Naive thymus-derived CD4-positive, alpha-beta T cell (primary cell): ENCODE measurements around the gene PCMT1. TPM values are rescaled to one million over a fixed set of nuclear protein-coding genes. Genes with fewer than 3 reads are reported as not detected.

ENCODE experiments used
- ATAC-seq: fragments of 150-1000 bp; cut with Tn5 transposase; 2 replicates; pipeline ENCODE4 v1.10.0; 2021; ENCODE audit warnings: mild to moderate bottlenecking, moderate library complexity
- CTCF ChIA-PET: fragments of 350-600 bp; sonication (Branson Sonifier 250); formaldehyde crosslinking; loops from one replicate; lab custom pipeline; 2021; ENCODE audit warnings: antibody characterized with exemption; lab: Charles Lee
- POLR2A ChIA-PET: fragments of 350-600 bp; sonication (Branson Sonifier 250); formaldehyde crosslinking; loops from one replicate; lab custom pipeline; 2021; ENCODE audit warnings: antibody characterized with exemption, inconsistent platforms; lab: Charles Lee
- DNase-seq, 9 donors: peaks; one replicate each; pipeline versions ENCODE4 v3.0.0 to v3.0.0-alpha.2; 2020 to 2022; ENCODE audit warnings: mixed read lengths in 1 of 9
- H3K27ac ChIP-seq: one replicate; pipeline ENCODE4 v1.7.0; 2013; ENCODE audit warnings: mild to moderate bottlenecking, low read depth, low read length, moderate library complexity
- H3K27me3 ChIP-seq, 2 donors: one replicate each; pipeline ENCODE4 v1.7.0; 2013; ENCODE audit warnings: low read length in 2 of 2, mild to moderate bottlenecking in 2 of 2, moderate library complexity in 2 of 2; ENCODE audit not compliant: control insufficient read depth in 2 of 2, insufficient read depth in 2 of 2
- H3K36me3 ChIP-seq, 3 experiments: 1 replicate in 2 of 3; 2 replicates in 1 of 3; pipeline ENCODE4 v1.7.0; 2013; ENCODE audit warnings: low read length in 3 of 3, mild to moderate bottlenecking in 3 of 3, moderate library complexity in 1 of 3; ENCODE audit not compliant: insufficient read depth in 3 of 3, control insufficient read depth in 2 of 3
- H3K4me1 ChIP-seq, 2 donors: one replicate each; pipeline ENCODE4 v1.7.0; 2013; ENCODE audit warnings: low read length in 2 of 2, mild to moderate bottlenecking in 2 of 2, moderate library complexity in 1 of 2; ENCODE audit not compliant: control insufficient read depth in 2 of 2, insufficient read depth in 2 of 2
- H3K4me3 ChIP-seq: 2 replicates; pipeline ENCODE4 v1.7.0; 2013; ENCODE audit warnings: mild to moderate bottlenecking, low read length
- H3K9me3 ChIP-seq, 3 experiments: 1 replicate in 2 of 3; 2 replicates in 1 of 3; pipeline ENCODE4 v1.7.0; 2013; ENCODE audit warnings: low read length in 3 of 3; ENCODE audit not compliant: control insufficient read depth in 2 of 3
- H3K27ac Mint-ChIP-seq, 9 donors: one replicate each; pipeline ENCODE4 v1.8.0; 2020 to 2022; ENCODE audit warnings: mixed read lengths in 9 of 9, mild to moderate bottlenecking in 8 of 9, moderate library complexity in 5 of 9, inconsistent platforms in 2 of 9
- H3K27me3 Mint-ChIP-seq, 5 donors: one replicate each; pipeline ENCODE4 v1.8.0; 2021 to 2022; ENCODE audit warnings: mixed read lengths in 5 of 5, mild to moderate bottlenecking in 1 of 5
- H3K36me3 Mint-ChIP-seq, 5 donors: one replicate each; pipeline ENCODE4 v1.8.0; 2020 to 2022; ENCODE audit warnings: mixed read lengths in 5 of 5, mild to moderate bottlenecking in 3 of 5, inconsistent platforms in 1 of 5
- H3K4me1 Mint-ChIP-seq, 7 donors: one replicate each; pipeline ENCODE4 v1.8.0; 2020 to 2022; ENCODE audit warnings: mixed read lengths in 7 of 7, mild to moderate bottlenecking in 3 of 7, inconsistent platforms in 1 of 7
- H3K4me3 Mint-ChIP-seq, 10 donors: one replicate each; pipeline ENCODE4 v1.8.0; 2020 to 2022; ENCODE audit warnings: mild to moderate bottlenecking in 10 of 10, mixed read lengths in 10 of 10, moderate library complexity in 6 of 10, inconsistent platforms in 2 of 10
- H3K9me3 Mint-ChIP-seq, 11 donors: one replicate each; pipeline ENCODE4 v1.8.0; 2020 to 2022; ENCODE audit warnings: mixed read lengths in 11 of 11, mild to moderate bottlenecking in 4 of 11, inconsistent platforms in 1 of 11, moderate library complexity in 1 of 11
- intact Hi-C, 2 donors: fragments of 100-400 bp; cut with micrococcal nuclease; formaldehyde crosslinking; loops; one replicate each; pipeline ENCODE4 v1.15.1; 2023
- polyA plus RNA-seq, 2 donors: library from polyadenylated mRNA; unstranded; fragments of 300-500 nt; fragmentation: Illumina TruSeq; gene quantifications; one replicate each; pipeline ENCODE4 v1.2.3, GENCODE V29; 2021
- total RNA-seq, 6 experiments: library from RNA in 5 of 6; stranded (reverse) in 5 of 6; gene quantifications; 1 replicate in 5 of 6; 2 replicates in 1 of 6; pipeline ENCODE4 v1.2.3 and lab custom pipeline; 2021 to 2026

The PCMT1 gene
- total and polyA plus RNA-seq, 7 experiments from 2014 or later: 26.6 to 135 (median 51.9) TPM

DNA sequence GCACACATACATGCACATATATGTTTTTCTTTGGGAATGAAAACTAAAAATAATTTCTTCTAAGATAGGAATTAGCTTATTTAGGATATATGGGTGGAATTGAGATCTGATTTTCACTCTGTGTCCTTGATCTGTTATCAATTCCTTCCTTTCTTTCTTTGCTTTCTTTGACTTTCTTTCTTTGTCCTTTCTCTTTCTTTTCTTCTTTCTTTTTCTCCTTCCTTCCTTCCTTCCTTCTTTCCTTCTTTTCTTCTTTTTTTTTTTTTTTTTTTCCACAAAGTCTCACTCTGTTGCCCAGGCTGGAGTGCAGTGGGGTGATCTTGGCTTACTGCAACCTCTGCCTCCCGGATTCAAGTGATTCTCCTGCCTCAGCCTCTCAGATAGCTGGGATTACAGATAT lies 28.1 kb downstream of the PCMT1 start:
- H3K27me3 Mint-ChIP-seq: no peaks in the 10 kb centered on the region
- Histone ChIP-seq H3K4me1 (no peaks in the 10 kb centered on the region), H3K4me3 (no peak overlapping the region), H3K27me3 (no peaks in the 10 kb centered on the region), H3K27ac (no peak overlapping the region), H3K9me3 (no peaks in the 10 kb centered on the region), H3K36me3 (peaks cover 0 to 7% (median 5%) of the 10 kb centered on the region in 3 experiments)
- DNase-seq (no peak), ATAC-seq (no peak)
- no peak overlapping the region for H3K4me3 Mint-ChIP-seq
- CTCF ChIA-PET: no interaction called here
- intact Hi-C loops: no loop called here
- peaks cover 0 to 5% (median 0%) of the 10 kb centered on the region in 7 donors for H3K4me1 Mint-ChIP-seq
- H3K9me3 Mint-ChIP-seq: no peaks in the 10 kb centered on the region
- POLR2A ChIA-PET: no interaction called here
- peaks cover 4 to 19% (median 13%) of the 10 kb centered on the region in 5 donors for H3K36me3 Mint-ChIP-seq
- no peak overlapping the region for H3K27ac Mint-ChIP-seq

DNA sequence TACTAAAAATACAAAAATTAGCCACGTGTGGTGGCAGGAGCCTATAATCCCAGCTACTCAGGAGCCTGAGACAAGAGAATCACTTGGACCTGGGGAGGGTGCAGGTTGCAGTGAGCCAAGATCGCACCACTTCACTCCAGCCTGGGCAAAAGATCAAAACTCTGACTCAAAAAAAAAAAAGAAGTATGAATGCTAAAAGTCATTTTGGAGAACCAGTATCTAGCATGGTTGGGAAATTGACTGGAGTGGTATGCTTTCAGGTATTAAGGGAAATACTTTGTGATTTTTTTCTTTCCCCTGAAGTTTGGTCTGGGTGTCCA lies 30.1 kb downstream of the PCMT1 start:
- Histone ChIP-seq H3K36me3 (peaks cover 0 to 14% (median 5%) of the 10 kb centered on the region in 3 experiments), H3K27me3 (no peaks in the 10 kb centered on the region), H3K9me3 (no peaks in the 10 kb centered on the region), H3K4me1 (no peaks in the 10 kb centered on the region), H3K4me3 (no peak overlapping the region), H3K27ac (no peak overlapping the region)
- Mint-ChIP-seq H3K27ac (peak overlapping the region in 1 of 9 donors; percentile 46), H3K27me3 (no peaks in the 10 kb centered on the region), H3K4me1 (peaks cover 0 to 6% (median 0%) of the 10 kb centered on the region in 7 donors), H3K36me3 (peaks cover 4 to 29% (median 16%) of the 10 kb centered on the region in 5 donors), H3K9me3 (no peaks in the 10 kb centered on the region), H3K4me3 (no peak overlapping the region)
- CTCF ChIA-PET: no interaction called here
- DNase-seq (no peak), ATAC-seq (no peak)
- POLR2A ChIA-PET: no interaction called here
- intact Hi-C loops: no loop called here

DNA sequence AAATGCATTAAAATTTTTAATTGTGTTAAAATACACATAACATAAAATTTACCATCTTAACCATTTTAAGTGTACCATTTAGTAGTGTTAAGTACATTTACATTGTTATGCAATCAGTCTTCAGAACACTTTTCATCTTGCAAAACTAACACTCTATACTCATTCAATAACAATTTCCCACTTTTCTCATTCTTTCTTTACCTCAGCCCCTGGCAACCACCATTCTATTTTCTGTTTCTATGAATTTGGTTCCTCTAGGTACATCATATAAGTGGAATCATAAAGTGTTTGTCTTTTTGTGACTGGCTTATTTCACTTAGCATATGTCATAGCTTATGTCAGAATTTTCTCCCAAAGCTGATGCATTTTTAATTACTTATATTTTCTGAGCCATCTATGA lies 32.2 kb downstream of the PCMT1 start:
- no peak overlapping the region for H3K27ac Mint-ChIP-seq
- intact Hi-C loops: no loop called here
- no peak overlapping the region for H3K4me3 Mint-ChIP-seq
- ChIA-PET POLR2A (interaction anchor here (0.6 kb wide), 1 partner anchor 32 kb away, joined by 4 read pairs; no protein-coding TSS in a partner anchor), CTCF (no interaction called here)
- H3K4me1 ChIP-seq: no peaks in the 10 kb centered on the region
- DNase-seq (no peak), ATAC-seq (no peak)
- no peaks in the 10 kb centered on the region for H3K27me3 Mint-ChIP-seq
- H3K4me3 ChIP-seq: no peak overlapping the region
- peaks cover 4 to 25% (median 13%) of the 10 kb centered on the region in 5 donors for H3K36me3 Mint-ChIP-seq
- no peaks in the 10 kb centered on the region for H3K9me3 ChIP-seq
- no peaks in the 10 kb centered on the region for H3K9me3 Mint-ChIP-seq
- H3K27me3 ChIP-seq: no peaks in the 10 kb centered on the region
- H3K36me3 ChIP-seq: peaks cover 0 to 10% (median 5%) of the 10 kb centered on the region in 3 experiments
- no peak overlapping the region for H3K27ac ChIP-seq
- H3K4me1 Mint-ChIP-seq: peaks cover 0 to 6% (median 0%) of the 10 kb centered on the region in 7 donors

DNA sequence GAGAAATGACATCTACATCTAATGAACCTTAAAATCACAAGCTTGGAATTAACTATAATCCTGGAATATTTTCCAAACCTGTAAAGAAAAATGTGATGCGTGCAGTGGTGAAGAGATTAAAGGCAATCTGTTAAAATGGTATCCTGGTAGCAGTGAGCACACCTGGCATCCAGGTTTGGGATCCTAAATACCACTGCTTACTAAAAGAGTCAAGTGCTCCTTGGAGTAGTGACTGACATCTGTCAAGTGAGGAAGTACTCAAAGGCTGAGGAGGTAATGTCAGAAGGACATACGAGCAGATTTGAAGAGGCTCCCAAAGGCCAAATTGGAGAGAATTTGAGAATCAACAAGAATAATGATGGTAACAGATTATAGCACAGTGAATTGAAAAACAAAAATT lies 32.8 kb downstream of the PCMT1 start:
- peaks cover 0 to 10% (median under 1%) of the 10 kb centered on the region in 3 experiments for H3K36me3 ChIP-seq
- Mint-ChIP-seq H3K4me1 (peaks cover 0 to 6% (median 0%) of the 10 kb centered on the region in 7 donors), H3K36me3 (peaks cover 4 to 25% (median 13%) of the 10 kb centered on the region in 5 donors), H3K9me3 (no peaks in the 10 kb centered on the region), H3K27me3 (no peaks in the 10 kb centered on the region), H3K27ac (no peak overlapping the region), H3K4me3 (no peak overlapping the region)
- no peaks in the 10 kb centered on the region for H3K4me1 ChIP-seq
- H3K27me3 ChIP-seq: no peaks in the 10 kb centered on the region
- POLR2A ChIA-PET: interaction anchor here (0.6 kb wide), 1 partner anchor 32 kb away, joined by 4 read pairs; no protein-coding TSS in a partner anchor
- DNase-seq (no peak), ATAC-seq (no peak)
- CTCF ChIA-PET: no interaction called here
- H3K27ac ChIP-seq: no peak overlapping the region
- no peak overlapping the region for H3K4me3 ChIP-seq
- intact Hi-C loops: no loop called here
- H3K9me3 ChIP-seq: no peaks in the 10 kb centered on the region

DNA sequence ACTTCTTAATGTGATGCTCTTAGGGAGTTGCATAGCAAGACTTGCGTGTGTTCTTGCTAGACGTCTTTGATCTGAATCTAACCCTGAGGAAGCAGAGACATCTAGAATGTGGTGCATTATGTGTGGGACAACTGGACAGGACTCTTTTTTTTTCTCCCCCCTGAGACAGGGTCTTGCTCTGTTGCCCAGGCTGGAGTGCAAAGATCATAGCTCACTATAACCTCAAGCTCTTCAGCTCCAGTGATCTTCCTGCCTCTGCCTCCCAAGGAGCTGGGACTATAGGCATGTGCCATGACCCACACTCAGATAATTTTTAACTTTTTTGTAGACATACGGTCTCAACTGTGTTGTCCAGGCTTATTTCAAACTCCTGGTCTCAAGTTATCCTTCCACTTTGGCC lies 34.0 kb downstream of the PCMT1 start:
- ChIA-PET CTCF (interaction anchor here (0.6 kb wide), 1 partner anchor 47 kb away, joined by 3 read pairs; no protein-coding TSS in a partner anchor), POLR2A (no interaction called here)
- Histone ChIP-seq H3K4me3 (no peak overlapping the region), H3K27ac (no peak overlapping the region), H3K4me1 (no peaks in the 10 kb centered on the region), H3K9me3 (no peaks in the 10 kb centered on the region), H3K27me3 (no peaks in the 10 kb centered on the region), H3K36me3 (peaks cover 0 to 10% (median 0%) of the 10 kb centered on the region in 3 experiments)
- Mint-ChIP-seq H3K4me3 (no peak overlapping the region), H3K36me3 (peaks cover 4 to 32% (median 16%) of the 10 kb centered on the region in 5 donors), H3K4me1 (peaks cover 0 to 6% (median 0%) of the 10 kb centered on the region in 7 donors), H3K9me3 (no peaks in the 10 kb centered on the region), H3K27me3 (no peaks in the 10 kb centered on the region), H3K27ac (no peak overlapping the region)
- ATAC-seq: no peak
- no peak for DNase-seq
- intact Hi-C loops: no loop called here

DNA sequence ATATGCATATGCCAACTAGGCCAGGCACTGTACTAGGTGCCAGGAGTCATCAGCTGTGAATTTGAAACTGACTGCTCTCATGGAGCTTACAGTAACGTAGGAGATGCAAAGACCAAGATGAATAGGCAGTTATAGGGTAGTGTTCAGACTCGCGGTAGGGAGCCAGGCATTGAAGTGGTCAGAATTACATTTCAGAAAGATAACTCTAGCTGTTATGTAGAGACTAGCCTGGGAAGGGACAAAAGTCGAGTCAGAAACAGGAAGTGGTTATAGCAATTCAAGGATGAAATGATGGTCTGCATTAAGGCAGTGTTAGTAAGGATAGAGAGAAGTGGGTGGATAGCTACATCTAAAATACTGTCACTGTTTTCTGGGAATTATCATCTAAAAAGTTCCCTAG lies 56.6 kb downstream of the PCMT1 start:
- Histone ChIP-seq H3K27ac (no peak overlapping the region), H3K4me1 (peaks cover 0 to 4% of the 10 kb centered on the region in 2 donors), H3K4me3 (no peak overlapping the region), H3K36me3 (peaks cover 0 to 11% (median 5%) of the 10 kb centered on the region in 3 experiments), H3K27me3 (no peaks in the 10 kb centered on the region), H3K9me3 (no peaks in the 10 kb centered on the region)
- Mint-ChIP-seq H3K9me3 (no peaks in the 10 kb centered on the region), H3K4me3 (no peak overlapping the region), H3K36me3 (peaks cover under 1 to 25% (median 10%) of the 10 kb centered on the region in 5 donors), H3K27ac (peak overlapping the region in 7 of 9 donors; percentile 3 to 74 (median 14)), H3K27me3 (no peaks in the 10 kb centered on the region), H3K4me1 (peaks cover 0 to 18% (median 9%) of the 10 kb centered on the region in 7 donors)
- no peak for ATAC-seq
- CTCF ChIA-PET: no interaction called here
- intact Hi-C loops: no loop called here
- DNase-seq: peak in 1 of 9 donors; percentile 6
- POLR2A ChIA-PET: no interaction called here

DNA sequence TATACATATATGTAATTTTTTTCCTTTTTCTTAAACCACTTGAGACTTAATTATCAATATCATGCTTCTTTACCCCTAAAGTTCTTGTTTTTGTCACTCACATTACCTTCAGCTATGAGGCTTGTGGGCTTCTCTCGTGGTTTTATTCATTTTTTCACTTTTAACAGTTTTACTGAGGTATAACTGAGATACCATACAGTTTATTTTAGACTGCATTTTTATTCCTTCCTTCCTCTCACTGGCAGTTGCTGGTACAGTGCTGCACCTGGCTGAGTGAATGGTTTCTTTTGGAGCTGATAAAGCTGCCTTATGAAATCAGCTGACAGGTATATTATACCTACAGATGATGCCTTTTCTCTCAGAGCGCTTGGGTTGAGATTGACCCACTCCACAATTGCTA lies 60.3 kb downstream of the PCMT1 start:
- CTCF ChIA-PET: no interaction called here
- Histone ChIP-seq H3K4me3 (no peak overlapping the region), H3K36me3 (peaks cover 0 to 7% (median 0%) of the 10 kb centered on the region in 3 experiments), H3K4me1 (peaks cover 0 to 4% of the 10 kb centered on the region in 2 donors), H3K9me3 (no peaks in the 10 kb centered on the region), H3K27me3 (no peaks in the 10 kb centered on the region), H3K27ac (no peak overlapping the region)
- Mint-ChIP-seq H3K9me3 (no peaks in the 10 kb centered on the region), H3K27me3 (no peaks in the 10 kb centered on the region), H3K4me1 (peaks cover 0 to 18% (median 9%) of the 10 kb centered on the region in 7 donors), H3K4me3 (no peak overlapping the region), H3K27ac (peak overlapping the region in 4 of 9 donors; percentile 9 to 59 (median 32)), H3K36me3 (peaks cover 3 to 27% (median 22%) of the 10 kb centered on the region in 5 donors)
- ATAC-seq: no peak
- POLR2A ChIA-PET: no interaction called here
- intact Hi-C loops: no loop called here
- no peak for DNase-seq
